T-helper 1 cell treated with Interleukin-12 subunit alpha and Interleukin-12 subunit beta and Interleukin-4 antibody, amounts not matched to agents 30 μg/mL and 1 μg/mL, for 36 hours (primary cell): ENCODE data around the gene SLC35F1.
"Not testable (repeated sequence)": the region's sequence is repeated elsewhere in the genome, so short reads cannot be mapped to it uniquely, and the experiment has no call there.

Experiments used
- H3K27ac Mint-ChIP-seq: one replicate; pipeline ENCODE4 v1.8.0; 2021; ENCODE audit warnings: mild to moderate bottlenecking, mixed read lengths
- H3K27me3 Mint-ChIP-seq: one replicate; pipeline ENCODE4 v1.8.0; 2021; ENCODE audit warnings: low read depth, mixed read lengths
- H3K36me3 Mint-ChIP-seq: one replicate; pipeline ENCODE4 v1.8.0; 2021; ENCODE audit warnings: low read depth, mixed read lengths
- H3K4me1 Mint-ChIP-seq: one replicate; pipeline ENCODE4 v1.8.0; 2021; ENCODE audit warnings: low read depth, mixed read lengths
- H3K4me3 Mint-ChIP-seq: one replicate; pipeline ENCODE4 v1.8.0; 2021; ENCODE audit warnings: mild to moderate bottlenecking, moderate library complexity, mixed read lengths
- H3K9me3 Mint-ChIP-seq: one replicate; pipeline ENCODE4 v1.8.0; 2021; ENCODE audit warnings: mixed read lengths

The SLC35F1 gene

DNA sequence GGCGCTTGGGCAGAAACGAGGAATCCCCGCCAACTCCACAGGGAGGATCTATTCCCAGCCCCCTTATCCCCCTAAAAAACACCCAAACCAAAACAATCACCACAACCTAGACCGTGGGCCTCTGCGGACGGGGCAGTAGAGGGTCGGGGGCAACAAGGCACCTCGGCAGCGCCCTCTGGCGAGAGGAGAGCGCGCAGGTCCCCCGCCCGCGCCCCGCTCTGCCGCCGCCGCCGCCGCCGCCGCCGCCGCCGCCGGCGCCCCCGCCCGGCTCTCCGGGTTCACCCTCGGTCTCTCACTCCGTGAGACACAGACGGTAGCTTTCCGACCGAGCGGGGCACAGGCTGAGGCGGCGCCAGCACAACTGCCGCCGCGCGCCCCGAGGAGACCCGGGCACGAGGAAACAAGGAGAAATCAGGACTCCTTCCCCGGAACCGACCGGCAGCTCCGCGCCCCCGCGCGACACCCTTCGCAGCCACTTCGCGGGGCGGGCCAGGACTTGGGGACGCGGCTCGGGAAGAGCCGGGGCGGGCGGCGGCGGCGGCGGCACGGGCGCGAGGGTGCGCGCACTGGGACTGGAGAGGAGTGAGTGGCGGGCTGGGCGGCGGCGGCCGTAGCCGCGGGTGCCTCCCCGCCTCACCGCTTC is at the start of gene SLC35F1:
TSS of gene SLC35F1 (plus strand) at position 307 of the 643 bp plus-strand sequence.
- Mint-ChIP-seq H3K36me3 (no peaks in the 10 kb centered on the region), H3K9me3 (no peaks in the 10 kb centered on the region), H3K27me3 (peaks cover 59% of the 10 kb centered on the region), H3K27ac (no peak within 1 kb of the TSS), H3K4me1 (peaks cover 1% of the 10 kb centered on the region), H3K4me3 (peak within 1 kb of the TSS; percentile 38)

- H3K27me3 Mint-ChIP-seq, H3K27ac Mint-ChIP-seq, H3K9me3 Mint-ChIP-seq, H3K36me3 Mint-ChIP-seq, H3K4me1 Mint-ChIP-seq, H3K4me3 Mint-ChIP-seq: not testable (repeated sequence)
Measured at GRCh38 chr6:117858601-117859000, 48.5 kb upstream of the SLC35F1 start.

DNA sequence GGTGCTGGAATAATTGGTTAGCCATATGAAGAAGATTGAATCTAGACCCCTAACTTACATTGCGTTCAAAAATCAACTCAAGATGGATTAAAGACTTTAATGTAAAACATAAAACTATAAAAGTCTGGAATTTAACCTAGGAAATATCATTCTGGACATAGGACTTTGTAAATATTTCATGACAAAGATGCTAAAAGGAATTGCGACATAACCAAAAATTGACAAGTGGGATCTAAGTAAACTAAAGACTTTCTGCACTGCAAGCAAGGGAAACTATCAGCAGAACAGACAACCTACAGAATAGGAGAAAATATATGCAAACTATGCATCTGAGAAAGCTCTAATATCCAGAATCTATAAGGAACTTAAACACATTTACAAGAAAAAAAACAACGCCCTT is 45.5 kb upstream of the SLC35F1 start:
- Mint-ChIP-seq H3K36me3 (no peaks in the 10 kb centered on the region), H3K4me1 (no peaks in the 10 kb centered on the region), H3K27ac (no peak overlapping the region), H3K9me3 (peaks cover 6% of the 10 kb centered on the region), H3K4me3 (no peak overlapping the region), H3K27me3 (no peaks in the 10 kb centered on the region)

DNA sequence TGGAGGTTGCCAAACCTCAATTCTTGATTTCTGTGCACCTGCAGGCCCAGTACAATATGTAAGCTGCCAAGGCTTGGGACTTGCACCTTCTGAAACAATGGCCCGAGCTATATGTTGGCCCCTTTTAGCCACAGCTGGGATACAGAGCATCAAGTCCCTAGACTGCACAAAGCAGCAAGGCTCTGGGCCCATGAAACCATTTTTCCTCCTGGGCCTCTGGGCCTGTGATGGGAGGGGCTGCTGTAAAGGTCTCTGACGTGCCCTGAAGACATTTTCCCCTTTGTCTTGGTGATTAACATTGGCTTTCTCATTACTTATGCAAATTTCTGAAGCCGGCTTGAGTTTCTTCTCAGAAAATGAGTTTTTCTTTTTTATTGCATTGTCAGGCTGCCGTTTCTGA is 40.5 kb upstream of the SLC35F1 start:
- Mint-ChIP-seq H3K9me3 (peaks cover 6% of the 10 kb centered on the region), H3K27ac (no peak overlapping the region), H3K36me3 (no peaks in the 10 kb centered on the region), H3K4me3 (no peak overlapping the region), H3K27me3 (no peaks in the 10 kb centered on the region), H3K4me1 (no peaks in the 10 kb centered on the region)

- no peaks in the 10 kb centered on the region for H3K27me3 Mint-ChIP-seq
- no peak overlapping the region for H3K4me3 Mint-ChIP-seq
- no peaks in the 10 kb centered on the region for H3K4me1 Mint-ChIP-seq
- H3K9me3 Mint-ChIP-seq: peaks cover 5% of the 10 kb centered on the region
- H3K36me3 Mint-ChIP-seq: no peaks in the 10 kb centered on the region
- H3K27ac Mint-ChIP-seq: no peak overlapping the region
Measured at GRCh38 chr6:117870486-117871242, 36.4 kb upstream of the SLC35F1 start.

DNA sequence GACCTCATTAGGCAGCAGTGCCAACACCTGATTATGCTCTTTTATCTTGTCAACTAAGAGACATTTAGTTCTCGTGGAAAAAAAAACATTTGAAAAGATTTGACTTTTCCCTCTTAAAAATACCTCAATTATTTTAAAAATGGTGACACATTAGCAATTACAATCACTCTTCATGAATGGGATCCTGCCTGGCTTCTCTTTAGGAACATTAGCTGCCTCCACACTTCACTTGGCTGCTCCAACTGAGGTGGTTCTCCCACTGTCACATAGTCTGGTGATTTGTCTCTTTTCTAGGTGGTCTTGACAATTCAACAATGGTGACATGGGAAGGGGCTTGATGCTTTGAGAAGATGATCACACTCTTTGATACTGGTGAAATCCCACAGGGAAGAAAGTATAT is 26.2 kb upstream of the SLC35F1 start:
- no peaks in the 10 kb centered on the region for H3K4me1 Mint-ChIP-seq
- no peak overlapping the region for H3K4me3 Mint-ChIP-seq
- H3K27ac Mint-ChIP-seq: no peak overlapping the region
- H3K36me3 Mint-ChIP-seq: no peaks in the 10 kb centered on the region
- H3K9me3 Mint-ChIP-seq: no peaks in the 10 kb centered on the region
- peaks cover 3% of the 10 kb centered on the region for H3K27me3 Mint-ChIP-seq

DNA sequence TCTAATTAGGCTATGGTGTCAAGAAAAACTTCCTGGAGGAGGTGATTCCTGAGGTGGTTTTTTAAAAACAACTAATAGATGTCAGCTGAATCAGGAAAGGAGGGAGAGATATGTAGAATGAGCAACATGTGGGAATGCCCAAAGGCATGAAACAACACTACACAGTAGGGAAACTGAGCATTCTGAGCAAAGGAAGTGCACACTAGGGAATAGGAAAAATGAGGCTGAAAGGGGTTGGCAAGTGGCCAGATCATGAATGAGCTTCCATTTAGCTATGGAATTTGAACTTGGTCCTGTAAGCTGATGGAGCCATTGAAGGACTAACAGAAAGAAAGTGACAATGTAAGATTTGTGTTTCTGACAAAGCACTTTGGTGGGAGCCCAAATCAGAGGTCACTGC is 16.9 kb upstream of the SLC35F1 start:
- H3K4me1 Mint-ChIP-seq: no peaks in the 10 kb centered on the region
- no peaks in the 10 kb centered on the region for H3K27me3 Mint-ChIP-seq
- no peak overlapping the region for H3K27ac Mint-ChIP-seq
- no peaks in the 10 kb centered on the region for H3K36me3 Mint-ChIP-seq
- no peak overlapping the region for H3K4me3 Mint-ChIP-seq
- H3K9me3 Mint-ChIP-seq: no peaks in the 10 kb centered on the region

GRCh38 chr6:117906507-117906957 is 532 bp upstream of the SLC35F1 start:
- no peak overlapping the region for H3K27ac Mint-ChIP-seq
- H3K9me3 Mint-ChIP-seq: no peaks in the 10 kb centered on the region
- peaks cover 59% of the 10 kb centered on the region for H3K27me3 Mint-ChIP-seq
- no peaks in the 10 kb centered on the region for H3K36me3 Mint-ChIP-seq
- peaks cover 1% of the 10 kb centered on the region for H3K4me1 Mint-ChIP-seq
- peak overlapping the region; percentile 38 for H3K4me3 Mint-ChIP-seq

DNA sequence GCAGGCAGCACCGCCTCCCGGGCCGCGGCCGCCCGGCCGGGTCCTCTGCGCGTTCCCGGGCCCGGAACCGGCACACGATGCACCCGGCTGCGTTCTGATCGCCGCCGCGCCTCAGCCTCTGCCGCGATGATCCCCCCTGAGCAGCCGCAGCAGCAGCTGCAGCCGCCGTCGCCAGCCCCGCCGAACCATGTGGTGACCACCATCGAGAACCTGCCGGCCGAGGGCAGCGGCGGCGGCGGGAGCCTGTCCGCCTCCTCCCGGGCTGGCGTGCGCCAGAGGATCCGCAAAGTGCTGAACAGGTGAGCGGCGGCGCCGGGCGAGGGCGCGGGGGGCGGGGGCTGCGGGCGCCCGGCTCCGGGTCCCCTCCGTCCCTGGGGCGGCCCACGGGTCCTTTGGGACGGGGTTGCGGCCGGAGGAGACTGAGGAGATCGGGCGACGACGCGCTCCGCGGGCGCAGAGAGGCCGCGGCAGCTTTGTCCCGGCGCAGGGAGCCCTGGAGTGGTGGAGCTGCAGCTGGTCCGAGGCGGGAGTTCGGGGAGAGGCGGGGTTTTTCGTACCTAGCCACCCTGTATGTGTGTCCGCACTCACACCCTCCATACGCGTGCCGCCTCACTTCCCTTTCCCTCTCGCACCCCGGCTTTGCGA is 659 bp downstream of the SLC35F1 start:
- Mint-ChIP-seq H3K4me1 (peaks cover 1% of the 10 kb centered on the region), H3K4me3 (no peak overlapping the region), H3K9me3 (no peaks in the 10 kb centered on the region), H3K36me3 (no peaks in the 10 kb centered on the region), H3K27ac (no peak overlapping the region), H3K27me3 (peaks cover 59% of the 10 kb centered on the region)

DNA sequence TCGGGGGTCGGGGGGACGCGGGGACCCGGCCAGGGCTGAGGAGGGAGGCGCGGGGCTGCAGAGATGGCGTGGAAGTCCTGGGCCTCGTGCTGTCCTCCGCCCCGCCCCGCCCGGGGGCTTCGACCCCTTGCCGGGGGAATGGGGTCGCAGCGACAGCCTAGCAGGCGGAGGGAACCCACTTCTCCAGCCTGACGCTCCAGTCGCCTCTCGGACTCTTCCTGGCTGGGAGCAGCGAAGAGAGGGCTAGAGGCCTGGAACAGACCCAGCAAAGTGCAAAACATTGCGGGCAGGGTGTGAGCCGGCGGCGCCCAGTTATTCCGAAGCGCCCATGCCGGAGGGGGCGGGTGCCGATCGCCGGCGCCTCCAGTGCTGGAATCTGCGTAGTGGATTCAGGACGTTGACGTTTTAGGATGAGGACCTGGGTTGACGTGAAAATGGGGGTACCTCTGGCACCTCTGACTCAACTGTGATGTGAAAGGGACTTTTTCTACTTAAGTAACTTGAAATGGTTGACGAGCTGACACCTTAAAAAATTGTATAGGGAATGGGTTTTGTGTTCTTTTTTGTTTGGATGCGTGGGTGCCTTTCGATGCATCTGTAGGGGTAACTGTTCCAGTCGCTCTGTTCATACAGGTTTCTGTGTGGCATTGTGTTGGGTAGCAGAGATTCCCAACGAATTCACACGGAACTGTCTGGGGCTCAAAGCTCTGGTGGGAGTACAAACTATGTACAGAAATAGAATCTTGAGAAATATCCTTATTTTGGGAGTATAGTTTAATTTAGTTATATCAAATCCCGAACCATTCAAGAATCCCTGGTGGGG is 1.4 kb downstream of the SLC35F1 start:
- Mint-ChIP-seq H3K27ac (no peak overlapping the region), H3K9me3 (no peaks in the 10 kb centered on the region), H3K36me3 (no peaks in the 10 kb centered on the region), H3K4me1 (peaks cover 1% of the 10 kb centered on the region), H3K27me3 (peaks cover 59% of the 10 kb centered on the region), H3K4me3 (no peak overlapping the region)

DNA sequence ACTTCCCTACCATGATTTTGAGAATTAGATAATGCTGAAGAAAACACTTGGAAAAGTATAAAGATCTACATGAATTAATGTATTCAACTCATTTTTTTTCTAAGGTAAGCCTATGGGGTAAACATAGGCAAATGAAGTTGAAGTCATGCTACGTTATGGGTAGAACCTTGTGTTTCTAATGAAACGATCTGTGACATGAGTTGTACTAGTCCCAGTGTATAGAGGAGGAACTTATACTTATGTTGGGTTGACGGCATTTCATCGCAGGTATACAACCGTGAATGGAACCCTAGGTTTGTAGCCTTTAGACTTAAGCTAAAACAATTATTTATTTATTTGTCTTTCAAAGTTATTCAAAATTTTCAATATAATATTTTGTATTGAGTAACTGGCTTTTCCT is 2.6 kb downstream of the SLC35F1 start:
- peaks cover 50% of the 10 kb centered on the region for H3K27me3 Mint-ChIP-seq
- no peaks in the 10 kb centered on the region for H3K36me3 Mint-ChIP-seq
- no peak overlapping the region for H3K27ac Mint-ChIP-seq
- no peak overlapping the region for H3K4me3 Mint-ChIP-seq
- H3K9me3 Mint-ChIP-seq: no peaks in the 10 kb centered on the region
- H3K4me1 Mint-ChIP-seq: peaks cover 1% of the 10 kb centered on the region

GRCh38 chr6:117910549-117910948 is 3.5 kb downstream of the SLC35F1 start:
- Mint-ChIP-seq H3K9me3 (no peaks in the 10 kb centered on the region), H3K36me3 (no peaks in the 10 kb centered on the region)

GRCh38 chr6:117911150-117911549 is 4.1 kb downstream of the SLC35F1 start:
- Mint-ChIP-seq H3K9me3 (no peaks in the 10 kb centered on the region), H3K27ac (no peak overlapping the region), H3K4me3 (no peak overlapping the region), H3K4me1 (peaks cover 1% of the 10 kb centered on the region), H3K27me3 (peaks cover 36% of the 10 kb centered on the region), H3K36me3 (no peaks in the 10 kb centered on the region)

More at GRCh38 chr6:117910549-117910948, 3.5 kb downstream of the SLC35F1 start:
- no peak overlapping the region for H3K27ac Mint-ChIP-seq
- no peak overlapping the region for H3K4me3 Mint-ChIP-seq
- peaks cover 1% of the 10 kb centered on the region for H3K4me1 Mint-ChIP-seq
- peaks cover 41% of the 10 kb centered on the region for H3K27me3 Mint-ChIP-seq

GRCh38 chr6:117911660-117912059 is 4.6 kb downstream of the SLC35F1 start:
- Mint-ChIP-seq H3K4me3 (no peak overlapping the region), H3K9me3 (no peaks in the 10 kb centered on the region), H3K36me3 (no peaks in the 10 kb centered on the region), H3K27me3 (peaks cover 31% of the 10 kb centered on the region), H3K27ac (no peak overlapping the region), H3K4me1 (peaks cover 1% of the 10 kb centered on the region)
